Esophagus muscularis mucosa (tissue), 4 donors: ENCODE measurements around the gene PSD4. TPM values are rescaled to one million over a fixed set of nuclear protein-coding genes. Genes with fewer than 3 reads are reported as not detected.

Source experiments
- DNase-seq: peaks from one replicate; pipeline ENCODE4 v3.0.0-alpha.2; 2017; ENCODE audit errors: extremely low spot score
- H3K27ac ChIP-seq, 4 donors: fragments of 200-600 bp; sonication (generic); replicated peaks in 1 of 4; 1 replicate in 3 of 4; 2 replicates in 1 of 4; pipeline ENCODE4 v1.5.1; 2016 to 2019; ENCODE audit warnings: mild to moderate bottlenecking in 1 of 4
- H3K27me3 ChIP-seq, 4 donors: fragments of 200-600 bp; sonication (generic); one replicate each; pipeline versions ENCODE4 v1.5.1 to v1.6.0; 2016 to 2019
- H3K36me3 ChIP-seq, 4 donors: fragments of 200-600 bp; sonication (generic); one replicate each; pipeline ENCODE4 v1.5.1; 2016 to 2019
- H3K4me1 ChIP-seq, 4 donors: fragments of 200-600 bp; sonication (generic); one replicate each; pipeline ENCODE4 v1.5.1; 2016 to 2019
- H3K4me3 ChIP-seq, 4 donors: fragments of 200-600 bp; sonication (generic); 1 replicate in 2 of 4; 2 replicates in 2 of 4; pipeline ENCODE4 v1.5.1; 2016 to 2019; ENCODE audit warnings: mild to moderate bottlenecking in 4 of 4, moderate library complexity in 1 of 4
- H3K9me3 ChIP-seq, 4 donors: fragments of 200-600 bp; sonication (generic); 1 replicate in 3 of 4; 2 replicates in 1 of 4; pipeline ENCODE4 v1.5.1; 2016 to 2019
- CTCF ChIP-seq, 3 experiments: fragments of 200-600 bp in 2 of 3; fragments of 450-650 bp in 1 of 3; sonication (generic) in 2 of 3; IDR thresholded peaks; one replicate each; pipeline ENCODE4 v1.5.1; 2017 to 2019; ENCODE audit warnings: antibody characterized with exemption in 3 of 3, mild to moderate bottlenecking in 2 of 3, moderate library complexity in 1 of 3
- EP300 ChIP-seq: sonication (generic); formaldehyde crosslinking; IDR thresholded peaks from one replicate; pipeline ENCODE4 v1.6.1; 2017; ENCODE audit warnings: antibody characterized with exemption
- POLR2A ChIP-seq: fragments of 450-650 bp; IDR thresholded peaks from one replicate; pipeline ENCODE4 v1.6.1; 2017; ENCODE audit warnings: antibody characterized with exemption, moderate library complexity, mild to moderate bottlenecking, low read depth
- POLR2AphosphoS5 ChIP-seq, 2 donors: sonication (generic); formaldehyde crosslinking; IDR thresholded peaks; one replicate each; pipeline ENCODE4 v1.6.1; 2017; ENCODE audit warnings: antibody characterized with exemption in 2 of 2
- WGBS: methylation state at CpG from one replicate; pipeline ENCODE4 v1.1.5; 2018; 5-methylcytosine and 5-hydroxymethylcytosine counted together
- intact Hi-C: fragments of 100-400 bp; cut with DNase I; formaldehyde crosslinking; loops from one replicate; pipeline ENCODE4 v1.15.1; 2023
- total RNA-seq, 4 donors: library from RNA; depleted of rRNA; stranded (reverse); fragments of >200 nt; gene quantifications; one replicate each; pipeline versions ENCODE4 v1.1.0 to v1.2.1, GENCODE V29; 2016

PSD4 gene
- total RNA-seq, 4 donors from 2014 or later, result 3.1 to 4.6 (median 3.6) TPM

- 21% methylated on average over 4 of the region's 5 CpGs for WGBS
- no peak for DNase-seq
- Histone ChIP-seq H3K9me3 (no peaks in the 10 kb centered on the region), H3K36me3 (no peaks in the 10 kb centered on the region), H3K27me3 (no peaks in the 10 kb centered on the region), H3K4me1 (peaks cover 7 to 24% (median 14%) of the 10 kb centered on the region in 4 donors), H3K4me3 (no peak overlapping the region), H3K27ac (no peak overlapping the region)
- intact Hi-C loops, result loop anchor here (5.0 kb wide), 1 partner anchor 43 kb away; no protein-coding TSS in a partner anchor
- TF ChIP-seq CTCF (IDR thresholded peaks at IDR 0.05), result peak; percentile 74 to 90 (median 88)
- TF ChIP-seq POLR2AphosphoS5 (IDR thresholded peaks at IDR 0.05), result peak in 1 of 2 donors; percentile 23
- no peak for TF ChIP-seq EP300
Measured at GRCh38 chr2:113203901-113204519, 30.2 kb downstream of the PSD4 start.

DNA sequence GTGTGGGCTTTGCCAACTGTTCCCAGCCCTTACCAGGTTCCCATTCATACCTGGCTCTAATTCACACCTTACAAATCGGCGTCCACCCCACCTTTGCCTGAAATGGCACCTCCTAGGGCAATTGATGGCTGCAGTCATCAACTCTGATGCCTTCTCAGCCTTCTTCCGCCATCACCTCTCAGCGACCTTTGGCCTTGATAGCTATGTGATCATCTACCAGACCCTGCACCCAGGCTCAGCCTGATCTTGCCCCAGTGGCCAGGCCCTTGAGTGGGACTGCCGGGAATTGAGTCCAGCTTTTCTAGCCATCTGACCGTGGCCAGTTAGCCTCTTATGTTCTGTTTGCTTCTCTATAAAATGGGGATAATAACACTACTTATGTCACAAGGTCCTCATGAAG lies 32.5 kb downstream of the PSD4 start:
- Histone ChIP-seq H3K4me3 (no peak overlapping the region), H3K9me3 (no peaks in the 10 kb centered on the region), H3K27me3 (no peaks in the 10 kb centered on the region), H3K27ac (no peak overlapping the region), H3K36me3 (no peaks in the 10 kb centered on the region), H3K4me1 (peaks cover 9 to 33% (median 24%) of the 10 kb centered on the region in 4 donors)
- intact Hi-C loops, result no loop called here
- DNase-seq, result no peak
- 96% methylated on average over 6 of the region's 6 CpGs for WGBS
- TF ChIP-seq CTCF (IDR thresholded peaks at IDR 0.05), result no peak
- no peak for TF ChIP-seq EP300
- TF ChIP-seq POLR2A, result no peak
- TF ChIP-seq POLR2AphosphoS5 (IDR thresholded peaks at IDR 0.05), result no peak

DNA sequence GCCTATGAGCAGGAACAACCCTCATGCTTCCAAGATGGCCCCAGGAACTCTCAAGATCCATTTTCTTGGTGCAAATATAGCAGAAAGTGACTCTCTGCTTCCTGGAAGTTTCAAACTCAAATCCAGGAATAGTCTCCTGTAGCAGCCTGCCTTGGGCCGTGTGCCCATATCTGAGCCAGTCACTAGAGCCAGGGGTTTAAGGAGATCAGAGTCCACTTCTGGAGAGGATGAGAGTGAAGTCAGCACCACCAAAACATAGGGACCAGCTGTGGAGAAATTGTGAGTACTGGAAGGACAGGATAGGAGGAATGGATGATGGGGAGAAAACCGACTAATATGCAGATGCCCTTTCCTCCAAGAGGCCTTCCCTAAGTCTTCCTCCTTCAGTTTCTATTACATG lies 33.2 kb downstream of the PSD4 start:
- Histone ChIP-seq H3K4me1 (peaks cover 17 to 41% (median 31%) of the 10 kb centered on the region in 4 donors), H3K4me3 (no peak overlapping the region), H3K27me3 (no peaks in the 10 kb centered on the region), H3K27ac (no peak overlapping the region), H3K9me3 (no peaks in the 10 kb centered on the region), H3K36me3 (no peaks in the 10 kb centered on the region)
- intact Hi-C loops, result no loop called here
- 74% methylated on average over 2 of the region's 2 CpGs for WGBS
- no peak for DNase-seq
- no peak for TF ChIP-seq POLR2AphosphoS5 (IDR thresholded peaks at IDR 0.05)
- TF ChIP-seq POLR2A, result no peak

DNA sequence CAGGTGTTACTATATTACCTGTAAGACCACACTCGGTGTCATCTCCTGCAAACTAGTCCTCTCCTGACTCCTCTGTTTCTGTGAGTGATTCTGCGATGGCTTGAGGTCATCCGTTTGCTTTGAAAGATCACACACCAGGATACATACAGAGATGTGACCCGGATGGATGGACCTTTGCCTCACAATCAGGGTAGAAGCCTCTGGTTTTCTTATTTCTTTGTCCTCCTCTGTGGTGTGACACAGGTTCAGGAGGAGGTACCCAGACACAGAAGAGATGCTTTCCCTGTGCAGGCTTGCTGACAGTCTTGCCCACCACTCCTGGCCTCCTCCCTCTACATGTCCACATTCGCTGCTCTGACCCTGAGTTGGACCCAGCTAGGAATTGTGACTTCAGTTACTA lies 34.6 kb downstream of the PSD4 start:
- intact Hi-C loops, result no loop called here
- H3K36me3 ChIP-seq, result no peaks in the 10 kb centered on the region
- no peaks in the 10 kb centered on the region for H3K27me3 ChIP-seq
- H3K27ac ChIP-seq, result peak overlapping the region in 1 of 4 donors; percentile 20
- H3K9me3 ChIP-seq, result no peaks in the 10 kb centered on the region
- DNase-seq, result no peak
- H3K4me1 ChIP-seq, result peaks cover 27 to 50% (median 42%) of the 10 kb centered on the region in 4 donors
- TF ChIP-seq EP300 (no peak), POLR2AphosphoS5 (IDR thresholded peaks at IDR 0.05) (no peak), CTCF (IDR thresholded peaks at IDR 0.05) (no peak), POLR2A (no peak)
- 91% methylated on average over 5 of the region's 5 CpGs for WGBS
- H3K4me3 ChIP-seq, result no peak overlapping the region

DNA sequence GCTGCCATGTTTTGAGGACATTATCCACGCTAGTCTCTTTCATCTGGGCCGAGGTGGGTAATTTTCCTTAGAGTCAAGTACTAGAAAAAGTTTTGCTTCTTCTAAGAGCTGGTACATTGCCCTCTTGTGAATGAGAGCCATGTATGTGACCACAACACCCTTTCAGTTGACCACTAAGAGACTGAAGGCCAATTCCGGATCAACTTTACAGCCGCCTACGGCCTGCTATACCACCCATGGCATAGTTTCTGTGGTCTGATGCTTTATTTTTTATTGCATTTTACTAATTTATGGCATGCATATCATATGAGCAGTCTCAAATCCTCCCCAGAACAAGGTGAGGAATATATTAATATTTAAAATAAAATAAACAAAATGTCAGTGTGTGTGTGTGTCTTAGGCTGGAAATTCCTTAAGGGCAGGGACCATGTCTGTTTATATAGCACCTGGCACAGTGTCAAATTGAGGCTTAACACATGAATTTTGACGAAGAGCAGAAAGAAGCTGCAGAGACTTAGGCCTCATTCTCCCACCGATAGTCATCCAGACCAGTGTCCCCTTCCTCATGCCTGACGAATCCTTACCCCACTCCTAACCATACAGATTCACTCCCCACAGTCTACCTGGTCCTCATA lies 35.4 kb downstream of the PSD4 start:
- TF ChIP-seq CTCF (IDR thresholded peaks at IDR 0.05), result no peak
- peak in 1 of 2 donors; percentile 42 for TF ChIP-seq POLR2AphosphoS5 (IDR thresholded peaks at IDR 0.05)
- Histone ChIP-seq H3K27me3 (no peaks in the 10 kb centered on the region), H3K36me3 (no peaks in the 10 kb centered on the region), H3K4me1 (peaks cover 27 to 48% (median 42%) of the 10 kb centered on the region in 4 donors), H3K4me3 (no peak overlapping the region), H3K9me3 (no peaks in the 10 kb centered on the region), H3K27ac (peak overlapping the region in 2 of 4 donors; percentile 50 to 61)
- WGBS, result 71% methylated on average over 8 of the region's 8 CpGs
- intact Hi-C loops, result no loop called here
- no peak for DNase-seq
